WERI-Rb-1 (cell line): Measurements from ENCODE around the gene RBMS3.

Source experiments
- DNase-seq: peaks from one replicate; pipeline ENCODE4 v3.0.0-alpha.2; 2020
- H3K27ac ChIP-seq: fragments of 250-450 bp; sonication (Bioruptor Pico); 2 replicates; pipeline ENCODE4 v1.5.1; 2020; ENCODE audit warnings: mild to moderate bottlenecking, moderate library complexity
- H3K27me3 ChIP-seq: fragments of 250-450 bp; sonication (Bioruptor Pico); 2 replicates; pipeline ENCODE4 v1.5.1; 2021; ENCODE audit warnings: mild to moderate bottlenecking, low read depth, moderate library complexity; ENCODE audit not compliant: insufficient read depth, severe bottlenecking
- H3K36me3 ChIP-seq: fragments of 250-450 bp; sonication (Bioruptor Pico); 2 replicates; pipeline ENCODE4 v1.5.1; 2020; ENCODE audit warnings: mild to moderate bottlenecking, moderate library complexity
- H3K4me3 ChIP-seq: 2 replicates; pipeline ENCODE4 v1.5.1; 2011; ENCODE audit warnings: low read depth, mild to moderate bottlenecking, control low read depth, low read length
- H3K9me3 ChIP-seq: fragments of 250-450 bp; sonication (Bioruptor Pico); 2 replicates; pipeline ENCODE4 v1.5.1; 2021; ENCODE audit warnings: mild to moderate bottlenecking, moderate library complexity; ENCODE audit not compliant: severe bottlenecking
- CTCF ChIP-seq: IDR thresholded peaks from 2 replicates; pipeline ENCODE4 v1.5.1; 2011; ENCODE audit warnings: low read depth, mild to moderate bottlenecking, control low read depth, inconsistent platforms, low read length

Gene RBMS3

GRCh38 chr3:29952431-29952830 lies 671.6 kb downstream of the RBMS3 start:
- Histone ChIP-seq H3K36me3 (no peaks in the 10 kb centered on the region), H3K9me3 (no peaks in the 10 kb centered on the region), H3K4me3 (no peak overlapping the region), H3K27ac (no peak overlapping the region), H3K27me3 (no peaks in the 10 kb centered on the region)
- DNase-seq, result no peak
- no peak for TF ChIP-seq CTCF

- Histone ChIP-seq H3K4me3 (no peak overlapping the region), H3K27ac (no peak overlapping the region), H3K36me3 (no peaks in the 10 kb centered on the region), H3K27me3 (no peaks in the 10 kb centered on the region), H3K9me3 (no peaks in the 10 kb centered on the region)
- no peak for DNase-seq
- no peak for TF ChIP-seq CTCF
Measured at GRCh38 chr3:29955413-29955812, 674.5 kb downstream of the RBMS3 start.

GRCh38 chr3:29958816-29959215 lies 677.9 kb downstream of the RBMS3 start:
- no peak overlapping the region for H3K4me3 ChIP-seq
- TF ChIP-seq CTCF, result no peak
- no peaks in the 10 kb centered on the region for H3K36me3 ChIP-seq
- no peak for DNase-seq
- no peak overlapping the region for H3K27ac ChIP-seq
- H3K9me3 ChIP-seq, result no peaks in the 10 kb centered on the region
- H3K27me3 ChIP-seq, result no peaks in the 10 kb centered on the region

GRCh38 chr3:29971895-29972294 lies 691.0 kb downstream of the RBMS3 start:
- H3K27me3 ChIP-seq, result no peaks in the 10 kb centered on the region
- no peaks in the 10 kb centered on the region for H3K9me3 ChIP-seq
- DNase-seq, result no peak
- H3K4me3 ChIP-seq, result no peak overlapping the region
- H3K36me3 ChIP-seq, result no peaks in the 10 kb centered on the region
- H3K27ac ChIP-seq, result no peak overlapping the region
- TF ChIP-seq CTCF, result no peak

GRCh38 chr3:29972320-29972993 lies 691.6 kb downstream of the RBMS3 start:
- H3K27ac ChIP-seq, result no peak overlapping the region
- H3K9me3 ChIP-seq, result no peaks in the 10 kb centered on the region
- no peaks in the 10 kb centered on the region for H3K27me3 ChIP-seq
- DNase-seq, result no peak
- no peaks in the 10 kb centered on the region for H3K36me3 ChIP-seq
- no peak for TF ChIP-seq CTCF
- no peak overlapping the region for H3K4me3 ChIP-seq

- Histone ChIP-seq H3K9me3 (no peaks in the 10 kb centered on the region), H3K27ac (no peak overlapping the region), H3K4me3 (no peak overlapping the region), H3K36me3 (no peaks in the 10 kb centered on the region), H3K27me3 (no peaks in the 10 kb centered on the region)
- TF ChIP-seq CTCF, result no peak
- no peak for DNase-seq
Measured at GRCh38 chr3:29973763-29974162, 692.9 kb downstream of the RBMS3 start.
